Measurements from ENCODE around the gene PDE10A. TPM values are rescaled to one million over a fixed set of nuclear protein-coding genes. Genes with fewer than 3 reads are reported as not detected.
A peak's percentile ranks its signal among the peaks of the same experiment; 100 is the strongest.

Gene PDE10A
- total and polyA plus RNA-seq, 2 of the 13 experiments (the other 11 are each of a cell fraction or from before 2014, with no cell fraction given): not detected

GRCh38 chr6:165686596-165687365, 23.7 kb upstream of the PDE10A start:
- no peak overlapping the region for H3K9ac ChIP-seq (ENCODE audit: insufficient read depth, low read depth, low read length)
- H3K4me2 ChIP-seq (ENCODE audit: low read depth, low read length): no peak overlapping the region
- no peak overlapping the region for H3K27ac ChIP-seq (ENCODE audit: extremely low read length, insufficient read depth, low read length)
- H3K36me3 ChIP-seq (replicated peaks in 1 of 2; ENCODE audit: control insufficient read depth in 1 of 2, insufficient read depth in 2 of 2, low read length in 2 of 2): no peaks in the 10 kb centered on the region
- H3K9me3 ChIP-seq (ENCODE audit: low read length): no peaks in the 10 kb centered on the region
- intact Hi-C loops (cut with micrococcal nuclease; ENCODE audit: unreplicated experiment) (no loop called here), in situ Hi-C loops (cut with HindIII; ENCODE audit: extremely low pct_ligation_motif_present, low pct_unique_long_range_greater_than_20kb) (no loop called here)
- no peaks in the 10 kb centered on the region for H4K20me1 ChIP-seq (ENCODE audit: insufficient read depth, low read length)
- H3K4me1 ChIP-seq (ENCODE audit: insufficient read depth, low read length): no peaks in the 10 kb centered on the region
- no TSS peak for BruUV-seq (replicated peaks)
- H2AFZ ChIP-seq (ENCODE audit: low read length): no peak overlapping the region
- no peak for FAIRE-seq
- no peaks in the 10 kb centered on the region for H3K79me2 ChIP-seq (ENCODE audit: insufficient read depth, low read length)
- POLR2A ChIA-PET: no interaction called here
- WGBS (ENCODE audit: low lambda C conversion rate): 58% methylated on average over 27 of the region's 27 CpGs
- CTCF ChIA-PET (ENCODE audit: low intra/inter-chr PET ratio, low total read pairs): no interaction called here
- DNase-seq (ENCODE audit: low spot score): no peak
- TF ChIP-seq NFYC (CRISPR knock-in tag; IDR thresholded peaks at IDR 0.05) (no peak), KLF13 (CRISPR knock-in tag; IDR thresholded peaks at IDR 0.05) (no peak), ZBTB26 (CRISPR knock-in tag; IDR thresholded peaks at IDR 0.05; ENCODE audit: borderline replicate concordance) (no peak), HNRNPUL1 (IDR thresholded peaks at IDR 0.05; ENCODE audit: low read depth, low read length) (no peak), MNT (IDR thresholded peaks at IDR 0.05) (peak; percentile 36; the same call in 1 of the 2 replicates), MAFG (CRISPR knock-in tag; IDR thresholded peaks at IDR 0.05) (no peak), ZNF367 (CRISPR knock-in tag; IDR thresholded peaks at IDR 0.05; ENCODE audit: borderline replicate concordance) (no peak), ZEB1 (IDR thresholded peaks at IDR 0.05; ENCODE audit: insufficient replicate concordance, low read depth) (no peak)
- no peak for ATAC-seq
- H3K27me3 ChIP-seq (ENCODE audit: control insufficient read depth in 1 of 2, insufficient read depth in 2 of 2, low read length in 2 of 2): peaks cover 0 to 9% of the 10 kb centered on the region in 2 experiments; a peak in 2 of 5 replicates
- H3K4me3 ChIP-seq (replicated peaks in 1 of 3; ENCODE audit: insufficient read depth in 1 of 3, low read depth in 2 of 3, low read length in 3 of 3): no peak overlapping the region

Measured in HepG2 (cell line).